Activated CD8-positive, alpha-beta T cell treated with anti-CD3 and anti-CD28 coated beads, Interleukin-2, amount 10 ng/mL, durations not matched to agents 7 days and 5 days (primary cell): ENCODE data around the gene ASXL1. TPM values are rescaled to one million over a fixed set of nuclear protein-coding genes. Genes with fewer than 3 reads are reported as not detected.
A peak's percentile ranks its signal among the peaks of the same experiment; 100 is the strongest.
"Not testable (repeated sequence)": the region's sequence is repeated elsewhere in the genome, so short reads cannot be mapped to it uniquely, and the experiment has no call there.

Experiments used
- ATAC-seq: fragments of 150-1000 bp; cut with Tn5 transposase; one replicate; pipeline ENCODE4 v1.10.0; 2021; ENCODE audit warnings: moderate library complexity
- CTCF ChIA-PET: fragments of 350-600 bp; sonication (Branson Sonifier 250); formaldehyde crosslinking; loops from one replicate; lab custom pipeline; 2021; ENCODE audit warnings: antibody characterized with exemption; lab: Charles Lee
- POLR2A ChIA-PET: fragments of 350-600 bp; sonication (Branson Sonifier 250); formaldehyde crosslinking; loops from one replicate; lab custom pipeline; 2021; ENCODE audit warnings: antibody characterized with exemption; lab: Charles Lee
- DNase-seq: peaks from one replicate; pipeline ENCODE4 v3.0.0-alpha.2; 2020
- H3K27ac Mint-ChIP-seq: one replicate; pipeline ENCODE4 v1.8.0; 2021; ENCODE audit warnings: mild to moderate bottlenecking, mixed read lengths
- H3K27me3 Mint-ChIP-seq: one replicate; pipeline ENCODE4 v1.8.0; 2021; ENCODE audit warnings: low read depth, mixed read lengths
- H3K36me3 Mint-ChIP-seq: one replicate; pipeline ENCODE4 v1.8.0; 2021; ENCODE audit warnings: low read depth, mixed read lengths
- H3K4me1 Mint-ChIP-seq: one replicate; pipeline ENCODE4 v1.8.0; 2021; ENCODE audit warnings: low read depth, mixed read lengths
- H3K4me3 Mint-ChIP-seq: one replicate; pipeline ENCODE4 v1.8.0; 2021; ENCODE audit warnings: mild to moderate bottlenecking, mixed read lengths
- H3K9me3 Mint-ChIP-seq: one replicate; pipeline ENCODE4 v1.8.0; 2022; ENCODE audit warnings: mixed read lengths; ENCODE audit not compliant: insufficient read depth
- total RNA-seq, 2 experiments: library from RNA; stranded (reverse); gene quantifications; one replicate each; pipeline ENCODE4 v1.2.3, GENCODE V29; 2021

Gene ASXL1
- total RNA-seq, 2 experiments from 2014 or later, result 91.7 to 97.4 TPM

- H3K4me1 Mint-ChIP-seq, result peaks cover 15% of the 10 kb centered on the region
- no peaks in the 10 kb centered on the region for H3K9me3 Mint-ChIP-seq
- POLR2A ChIA-PET, result no interaction called here
- H3K27ac Mint-ChIP-seq, result no peak overlapping the region
- H3K36me3 Mint-ChIP-seq, result peaks cover 2% of the 10 kb centered on the region
- CTCF ChIA-PET, result interaction anchor here (1.1 to 1.8 kb wide), 3 partner anchors 24 to 314 kb away, joined by 3 to 6 read pairs (median 4); no protein-coding TSS in a partner anchor
- DNase-seq, result no peak
- no peaks in the 10 kb centered on the region for H3K27me3 Mint-ChIP-seq
- no peak for ATAC-seq
- no peak overlapping the region for H3K4me3 Mint-ChIP-seq
These were observed 19.5 kb upstream of the ASXL1 start for GRCh38 chr20:32338665-32339064.

DNA sequence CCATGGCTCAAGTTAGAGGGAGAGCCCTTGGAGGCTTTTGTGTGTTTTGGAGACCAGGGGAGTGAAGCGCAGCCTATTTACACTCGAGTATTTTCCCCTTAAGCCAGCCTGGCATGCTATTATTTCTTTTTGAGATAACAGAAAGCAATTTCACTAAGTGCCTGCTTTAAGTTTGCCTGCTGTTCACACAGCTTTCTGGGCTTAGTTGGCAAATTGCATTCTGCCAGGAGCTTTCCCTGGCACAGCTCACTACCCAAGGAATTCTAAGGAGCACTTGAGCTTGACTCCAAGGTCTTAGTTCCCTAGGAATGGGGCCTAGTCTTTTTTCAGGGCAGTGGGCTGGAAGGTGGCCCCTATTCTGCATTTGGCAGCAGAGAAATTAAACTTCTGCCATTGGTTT is 19.0 kb upstream of the ASXL1 start:
- Mint-ChIP-seq H3K9me3 (no peaks in the 10 kb centered on the region), H3K36me3 (peaks cover 2% of the 10 kb centered on the region), H3K27me3 (no peaks in the 10 kb centered on the region), H3K4me3 (no peak overlapping the region), H3K4me1 (peaks cover 11% of the 10 kb centered on the region), H3K27ac (no peak overlapping the region)
- POLR2A ChIA-PET, result no interaction called here
- ATAC-seq (no peak), DNase-seq (no peak)
- CTCF ChIA-PET, result no interaction called here

DNA sequence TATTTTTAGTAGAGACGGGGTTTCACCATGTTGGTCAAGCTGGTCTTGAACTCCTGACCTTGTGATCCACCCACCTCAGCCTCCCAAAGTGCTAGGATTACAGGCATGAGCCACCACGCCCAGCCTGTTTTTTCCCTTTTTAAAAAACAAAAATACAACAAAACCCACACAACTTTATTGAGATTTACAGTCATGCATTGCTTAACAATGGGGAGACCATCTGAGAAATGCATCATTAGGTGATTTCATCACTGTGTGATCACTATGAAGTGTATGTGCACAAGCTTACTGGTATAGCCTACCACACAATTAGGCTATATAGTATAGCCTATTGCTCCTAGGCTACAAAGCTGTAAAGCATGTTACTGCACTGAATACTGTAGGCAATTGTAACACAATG is 17.1 kb upstream of the ASXL1 start:
- H3K27ac Mint-ChIP-seq, H3K36me3 Mint-ChIP-seq, ATAC-seq, H3K4me1 Mint-ChIP-seq, POLR2A ChIA-PET, H3K4me3 Mint-ChIP-seq, DNase-seq, H3K27me3 Mint-ChIP-seq, CTCF ChIA-PET, H3K9me3 Mint-ChIP-seq: not testable (repeated sequence)

DNA sequence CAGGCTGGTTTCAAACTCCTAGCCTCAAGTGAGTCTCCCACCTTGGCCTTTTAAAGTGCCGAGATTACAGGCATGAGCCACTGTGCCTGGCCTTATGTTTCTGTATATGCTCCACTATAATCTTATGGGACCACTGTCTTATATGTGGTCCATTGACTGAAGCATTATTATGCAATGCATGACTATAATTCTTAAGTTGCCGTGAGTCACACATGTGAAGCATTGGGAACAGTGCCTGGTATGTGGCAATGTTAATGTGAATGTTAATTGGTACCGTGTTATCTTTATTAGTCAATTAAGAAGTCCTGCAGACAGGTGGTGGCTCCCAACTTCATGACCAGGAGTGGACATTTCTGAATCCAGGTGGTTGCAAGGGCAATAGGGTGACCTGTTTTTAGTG is 14.7 kb upstream of the ASXL1 start:
- ChIA-PET POLR2A (no interaction called here), CTCF (no interaction called here)
- Mint-ChIP-seq H3K9me3 (no peaks in the 10 kb centered on the region), H3K4me3 (no peak overlapping the region), H3K4me1 (no peaks in the 10 kb centered on the region), H3K36me3 (no peaks in the 10 kb centered on the region), H3K27me3 (no peaks in the 10 kb centered on the region), H3K27ac (no peak overlapping the region)
- DNase-seq (no peak), ATAC-seq (no peak)

DNA sequence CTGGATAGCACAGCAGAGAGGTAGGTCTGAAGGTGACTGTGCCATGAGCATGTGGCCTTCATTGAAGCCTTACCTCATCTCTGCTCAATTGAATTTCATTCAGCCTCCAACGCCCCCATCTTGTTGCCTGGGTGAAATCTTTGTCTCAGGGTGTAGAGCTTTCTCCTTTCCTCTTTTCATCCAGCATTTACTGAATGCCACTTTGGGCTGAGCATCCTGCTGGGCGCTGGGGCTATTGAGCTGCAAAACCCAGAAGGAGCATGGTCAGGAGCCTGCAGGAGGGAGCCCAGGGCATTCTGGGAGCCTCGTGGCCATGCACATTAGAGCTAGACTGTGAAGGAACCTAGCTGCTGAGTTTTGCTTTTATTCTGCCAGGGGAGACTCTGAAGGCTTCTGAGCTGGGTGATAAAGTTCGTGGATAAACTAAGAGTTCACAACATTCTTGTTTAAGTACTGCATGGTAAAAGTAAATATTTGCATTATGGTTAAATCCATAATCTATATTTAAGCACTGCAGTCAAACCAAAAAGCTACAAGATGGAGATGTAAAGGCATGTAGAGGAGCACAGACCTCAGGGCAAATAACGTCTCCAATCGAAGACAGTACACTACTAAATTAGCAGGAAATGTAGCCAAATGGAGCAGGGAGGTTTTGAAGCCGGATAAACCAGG is 13.2 kb upstream of the ASXL1 start:
- POLR2A ChIA-PET, result interaction anchor here (0.6 to 1.9 kb wide), 3 partner anchors 13 to 843 kb away, joined by 3 to 9 read pairs (median 3); partner anchors contain the start of gene ASXL1

GRCh38 chr20:32348207-32348606 is 9.9 kb upstream of the ASXL1 start:
- no peak for ATAC-seq

More for the DNA sequence above, 13.2 kb upstream of the ASXL1 start:
- H3K4me3 Mint-ChIP-seq, result no peak overlapping the region
- CTCF ChIA-PET, result interaction anchor here (2.3 kb wide), 1 partner anchor 11 kb away, joined by 6 read pairs; no protein-coding TSS in a partner anchor
- no peaks in the 10 kb centered on the region for H3K27me3 Mint-ChIP-seq
- H3K36me3 Mint-ChIP-seq, result no peaks in the 10 kb centered on the region
- H3K9me3 Mint-ChIP-seq, result no peaks in the 10 kb centered on the region
- H3K27ac Mint-ChIP-seq, result no peak overlapping the region
- no peak for DNase-seq
- no peaks in the 10 kb centered on the region for H3K4me1 Mint-ChIP-seq
- no peak for ATAC-seq

GRCh38 chr20:32350421-32350820 is 7.7 kb upstream of the ASXL1 start:
- H3K9me3 Mint-ChIP-seq, result no peaks in the 10 kb centered on the region
- no peak overlapping the region for H3K27ac Mint-ChIP-seq
- ChIA-PET CTCF (no interaction called here), POLR2A (no interaction called here)
- no peaks in the 10 kb centered on the region for H3K27me3 Mint-ChIP-seq
- peaks cover 25% of the 10 kb centered on the region for H3K4me1 Mint-ChIP-seq
- ATAC-seq (no peak), DNase-seq (no peak)
- H3K36me3 Mint-ChIP-seq, result no peaks in the 10 kb centered on the region
- H3K4me3 Mint-ChIP-seq, result no peak overlapping the region

More at GRCh38 chr20:32348207-32348606, 9.9 kb upstream of the ASXL1 start:
- CTCF ChIA-PET, result interaction anchor here (1.0 to 1.2 kb wide), 3 partner anchors 10 to 38 kb away, joined by 4 read pairs; no protein-coding TSS in a partner anchor
- no peak overlapping the region for H3K4me3 Mint-ChIP-seq
- no peaks in the 10 kb centered on the region for H3K27me3 Mint-ChIP-seq
- no peak for DNase-seq
- peaks cover 14% of the 10 kb centered on the region for H3K4me1 Mint-ChIP-seq
- POLR2A ChIA-PET, result no interaction called here
- no peaks in the 10 kb centered on the region for H3K9me3 Mint-ChIP-seq
- H3K36me3 Mint-ChIP-seq, result no peaks in the 10 kb centered on the region
- H3K27ac Mint-ChIP-seq, result no peak overlapping the region

DNA sequence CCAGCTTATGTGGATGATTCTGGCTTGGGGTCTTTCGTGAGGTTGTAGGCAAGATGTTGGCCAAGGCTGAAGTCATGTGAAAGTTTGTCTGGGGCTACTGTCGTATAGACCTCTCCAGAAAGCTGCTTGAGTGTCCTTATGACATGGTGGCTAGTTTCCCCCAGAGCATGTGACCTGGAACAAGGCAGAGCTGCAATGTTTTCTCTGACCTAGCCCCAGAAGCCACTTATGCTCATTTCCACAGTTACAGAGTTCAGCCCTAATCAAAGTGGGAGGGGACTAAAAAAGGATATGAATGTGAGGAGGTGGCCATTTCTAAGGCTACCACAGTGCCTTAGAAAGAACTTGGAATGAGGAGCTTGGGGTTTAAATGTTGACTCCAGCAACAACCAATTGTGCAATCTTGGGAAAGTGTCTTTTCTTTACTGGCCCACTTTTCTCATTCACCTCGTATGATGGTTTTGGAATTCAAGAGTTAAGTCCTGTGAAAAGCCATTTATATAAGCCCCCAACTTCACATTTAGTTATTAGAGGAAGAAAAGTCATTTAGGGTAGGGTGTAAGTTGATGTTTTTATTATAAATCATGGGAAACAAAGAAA is 5.9 kb upstream of the ASXL1 start:
- ChIA-PET POLR2A (no interaction called here), CTCF (no interaction called here)
- no peaks in the 10 kb centered on the region for H3K36me3 Mint-ChIP-seq
- peak overlapping the region; percentile 32 for H3K27ac Mint-ChIP-seq
- ATAC-seq (peak; percentile 41), DNase-seq (no peak)
- no peaks in the 10 kb centered on the region for H3K9me3 Mint-ChIP-seq
- no peaks in the 10 kb centered on the region for H3K27me3 Mint-ChIP-seq
- H3K4me3 Mint-ChIP-seq, result no peak overlapping the region
- H3K4me1 Mint-ChIP-seq, result peaks cover 38% of the 10 kb centered on the region

DNA sequence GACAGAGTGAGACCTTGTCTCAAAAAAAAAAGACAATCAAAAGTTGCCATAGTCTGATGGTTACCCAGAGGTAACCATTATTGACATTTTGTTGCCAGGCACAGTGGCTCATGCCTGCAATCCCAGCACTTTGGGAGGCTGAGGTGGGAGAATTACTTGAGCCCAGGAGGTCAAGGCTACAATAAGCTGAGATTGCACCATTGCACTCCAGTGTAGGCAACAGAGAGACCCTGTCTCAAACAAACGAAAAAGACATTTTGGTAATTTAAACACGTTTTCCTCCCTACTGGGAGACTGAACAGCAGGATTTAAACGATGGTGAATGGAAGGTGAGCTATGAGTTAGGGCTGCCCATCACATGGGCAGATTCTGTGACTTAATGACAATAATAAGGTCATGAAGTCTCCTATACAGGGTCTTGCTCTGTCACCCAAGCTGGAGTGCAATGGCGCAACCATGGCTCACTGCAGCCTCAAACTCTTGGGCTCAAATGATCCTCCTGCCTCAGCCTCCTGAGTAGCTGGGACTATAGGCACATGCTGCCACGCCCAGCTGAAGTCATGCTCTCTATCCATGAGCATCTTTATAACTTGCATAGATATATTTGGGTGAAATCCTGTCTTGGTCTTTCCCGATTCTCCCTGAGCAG is 4.2 kb upstream of the ASXL1 start:
- H3K27me3 Mint-ChIP-seq, result no peaks in the 10 kb centered on the region
- DNase-seq (no peak), ATAC-seq (no peak)
- no peak overlapping the region for H3K4me3 Mint-ChIP-seq
- H3K27ac Mint-ChIP-seq, result no peak overlapping the region
- no peaks in the 10 kb centered on the region for H3K36me3 Mint-ChIP-seq
- POLR2A ChIA-PET, result no interaction called here
- H3K4me1 Mint-ChIP-seq, result peaks cover 41% of the 10 kb centered on the region
- CTCF ChIA-PET, result interaction anchor here (0.8 to 1.3 kb wide), 2 partner anchors 17 to 18 kb away, joined by 3 to 4 read pairs; no protein-coding TSS in a partner anchor
- H3K9me3 Mint-ChIP-seq, result no peaks in the 10 kb centered on the region

DNA sequence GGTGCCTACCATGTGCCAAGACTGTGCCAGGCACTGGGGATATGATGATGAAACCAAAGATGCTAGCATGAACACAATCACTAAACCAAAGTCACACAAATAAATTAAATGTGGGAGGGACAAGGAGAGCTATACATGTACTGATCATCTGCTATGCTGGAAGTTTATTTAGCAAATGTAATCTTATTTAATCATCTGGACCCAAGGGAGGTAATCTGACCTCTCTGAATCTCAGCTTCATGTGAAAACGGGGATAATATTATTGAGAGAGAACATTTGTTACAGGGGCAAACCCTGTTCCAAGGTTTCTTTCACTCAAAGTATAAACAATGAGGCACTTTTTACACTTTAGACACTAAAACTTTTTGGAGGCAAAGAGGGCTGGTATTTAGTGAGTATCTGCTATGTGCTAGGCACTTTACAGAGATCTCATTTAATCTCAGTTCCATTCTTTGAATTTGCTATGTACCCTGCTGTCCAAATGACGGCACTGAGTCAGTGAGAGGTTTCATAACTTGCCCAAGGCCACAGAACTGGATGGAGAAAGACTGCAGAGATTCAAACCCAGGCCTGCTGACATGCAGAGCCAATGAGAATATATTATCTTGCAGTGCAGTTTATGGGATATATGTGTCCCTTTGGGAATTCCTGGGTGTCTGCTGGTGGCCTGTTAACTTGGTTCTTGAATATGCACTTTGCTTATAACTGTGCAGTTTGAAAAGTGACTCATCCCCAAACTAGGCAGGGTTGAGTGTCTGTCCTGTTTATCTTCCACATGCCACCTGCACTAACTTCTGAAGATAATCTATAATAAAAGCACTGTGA is 3.3 kb upstream of the ASXL1 start:
- CTCF ChIA-PET, result interaction anchor here (1.3 kb wide), 1 partner anchor 18 kb away, joined by 4 read pairs; no protein-coding TSS in a partner anchor
- Mint-ChIP-seq H3K27ac (no peak overlapping the region), H3K4me1 (peaks cover 43% of the 10 kb centered on the region), H3K4me3 (no peak overlapping the region), H3K9me3 (no peaks in the 10 kb centered on the region), H3K36me3 (peaks cover 6% of the 10 kb centered on the region), H3K27me3 (no peaks in the 10 kb centered on the region)
- no peak for DNase-seq
- POLR2A ChIA-PET, result interaction anchor here (0.9 kb wide), 1 partner anchor 21 kb away, joined by 5 read pairs; no protein-coding TSS in a partner anchor
- ATAC-seq, result no peak

DNA sequence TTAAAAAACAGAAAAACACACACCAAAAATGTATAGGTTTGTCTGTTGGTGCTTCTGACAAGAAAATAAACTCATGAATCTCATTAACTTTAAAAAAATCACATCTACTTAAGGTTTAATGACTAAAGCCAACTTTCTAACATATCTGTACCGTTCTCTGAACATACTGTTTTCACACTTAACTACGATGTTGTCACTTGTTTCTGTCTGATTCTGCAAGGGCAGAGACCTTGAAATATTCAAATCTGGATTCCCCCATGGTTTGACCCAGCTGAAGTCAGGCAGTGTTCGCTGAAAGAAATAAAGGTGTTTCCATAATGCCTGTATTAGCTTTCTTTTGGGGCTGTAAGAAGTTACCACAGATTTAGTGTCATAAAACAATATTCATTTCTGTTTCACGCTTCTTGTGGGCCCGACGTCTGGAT is 2.7 kb upstream of the ASXL1 start:
- ATAC-seq (no peak), DNase-seq (no peak)
- no peak overlapping the region for H3K4me3 Mint-ChIP-seq
- H3K36me3 Mint-ChIP-seq, result peaks cover 11% of the 10 kb centered on the region
- H3K9me3 Mint-ChIP-seq, result no peaks in the 10 kb centered on the region
- peak overlapping the region; percentile 56 for H3K27ac Mint-ChIP-seq
- H3K27me3 Mint-ChIP-seq, result no peaks in the 10 kb centered on the region
- peaks cover 48% of the 10 kb centered on the region for H3K4me1 Mint-ChIP-seq
- POLR2A ChIA-PET, result interaction anchor here (0.9 kb wide), 1 partner anchor 22 kb away, joined by 5 read pairs; no protein-coding TSS in a partner anchor
- CTCF ChIA-PET, result interaction anchor here (1.0 to 1.6 kb wide), 2 partner anchors 10 to 70 kb away, joined by 3 to 6 read pairs; no protein-coding TSS in a partner anchor
